GM19455 (cell line): ENCODE results near the gene RPP21.
"Not testable (repeated sequence)": the region's sequence is repeated elsewhere in the genome, so short reads cannot be mapped to it uniquely, and the experiment has no call there.

Experiments
- ATAC-seq: cut with Tn5 transposase; IDR thresholded peaks from one replicate; pipeline ENCODE4 v1.9.1; 2021; ENCODE audit not compliant: unreplicated experiment

Gene RPP21

GRCh38 chr6:30329331-30329730, 15.6 kb upstream of the RPP21 start:
- no peak for ATAC-seq

- ATAC-seq, result no peak
Observed at GRCh38 chr6:30331981-30332380, 13.0 kb upstream of the RPP21 start.

- ATAC-seq, result no peak
Observed at GRCh38 chr6:30334075-30334783, 10.7 kb upstream of the RPP21 start.

GRCh38 chr6:30340589-30341054, 4.3 kb upstream of the RPP21 start:
- no peak for ATAC-seq

- ATAC-seq, result no peak
Observed at GRCh38 chr6:30341218-30341617, 3.7 kb upstream of the RPP21 start.

GRCh38 chr6:30341728-30342127, 3.2 kb upstream of the RPP21 start:
- no peak for ATAC-seq

GRCh38 chr6:30344191-30344867, 627 bp upstream of the RPP21 start:
- ATAC-seq, result no peak

- no peak for ATAC-seq
Observed at GRCh38 chr6:30345852-30346251, 896 bp downstream of the RPP21 start.

- ATAC-seq, result no peak
Observed at GRCh38 chr6:30348957-30349356, 4.0 kb downstream of the RPP21 start.

- no peak for ATAC-seq
Observed at GRCh38 chr6:30349421-30350177, 4.6 kb downstream of the RPP21 start.

GRCh38 chr6:30350524-30350923, 5.6 kb downstream of the RPP21 start:
- no peak for ATAC-seq

- no peak for ATAC-seq
Observed at GRCh38 chr6:30352550-30352949, 7.6 kb downstream of the RPP21 start.

- ATAC-seq, result no peak
Observed at GRCh38 chr6:30355281-30355680, 10.3 kb downstream of the RPP21 start.

- ATAC-seq, result no peak
Observed at GRCh38 chr6:30356536-30356935, 11.6 kb downstream of the RPP21 start.

GRCh38 chr6:30357678-30358540, 13.0 kb downstream of the RPP21 start:
- ATAC-seq, result no peak

GRCh38 chr6:30359276-30359675, 14.3 kb downstream of the RPP21 start:
- ATAC-seq, result no peak

- ATAC-seq, result no peak
Observed at GRCh38 chr6:30360139-30360538, 15.2 kb downstream of the RPP21 start.

- no peak for ATAC-seq
Observed at GRCh38 chr6:30361661-30362060, 16.7 kb downstream of the RPP21 start.

- ATAC-seq, result no peak
Observed at GRCh38 chr6:30363459-30363858, 18.5 kb downstream of the RPP21 start.

- ATAC-seq, result no peak
Observed at GRCh38 chr6:30364591-30364990, 19.6 kb downstream of the RPP21 start.

GRCh38 chr6:30369280-30369679, 24.3 kb downstream of the RPP21 start:
- not testable (repeated sequence) for ATAC-seq
